Activated effector memory CD4-positive, alpha-beta T cell treated with Interleukin-2 at 50 U/mL for 16 hours (primary cell): ENCODE measurements around the gene SLC25A6.
"Not testable (repeated sequence)": the region's sequence is repeated elsewhere in the genome, so short reads cannot be mapped to it uniquely, and the experiment has no call there.

Experiments
- DNase-seq: peaks from one replicate; pipeline ENCODE4 v3.0.0-alpha.2; 2020

The SLC25A6 gene

GRCh38 chrX:1351981-1352714 is 39.8 kb downstream of the SLC25A6 start:
- DNase-seq, result no peak

- not testable (repeated sequence) for DNase-seq
Observed at GRCh38 chrX:1349606-1350005, 42.3 kb downstream of the SLC25A6 start.

GRCh38 chrX:1341545-1342184 is 50.2 kb downstream of the SLC25A6 start:
- DNase-seq, result no peak

- DNase-seq, result no peak
Observed at GRCh38 chrX:1336948-1337779, 54.7 kb downstream of the SLC25A6 start.

GRCh38 chrX:1336331-1336943 is 55.5 kb downstream of the SLC25A6 start, which contains the start of gene IL3RA:
Gene IL3RA (plus strand): TSS chrX:1336785. CDS start chrX:1341766, 4,981 bp downstream.
- DNase-seq, result no peak
